ENCODE measurements around the gene PTK6.

The PTK6 gene

DNA sequence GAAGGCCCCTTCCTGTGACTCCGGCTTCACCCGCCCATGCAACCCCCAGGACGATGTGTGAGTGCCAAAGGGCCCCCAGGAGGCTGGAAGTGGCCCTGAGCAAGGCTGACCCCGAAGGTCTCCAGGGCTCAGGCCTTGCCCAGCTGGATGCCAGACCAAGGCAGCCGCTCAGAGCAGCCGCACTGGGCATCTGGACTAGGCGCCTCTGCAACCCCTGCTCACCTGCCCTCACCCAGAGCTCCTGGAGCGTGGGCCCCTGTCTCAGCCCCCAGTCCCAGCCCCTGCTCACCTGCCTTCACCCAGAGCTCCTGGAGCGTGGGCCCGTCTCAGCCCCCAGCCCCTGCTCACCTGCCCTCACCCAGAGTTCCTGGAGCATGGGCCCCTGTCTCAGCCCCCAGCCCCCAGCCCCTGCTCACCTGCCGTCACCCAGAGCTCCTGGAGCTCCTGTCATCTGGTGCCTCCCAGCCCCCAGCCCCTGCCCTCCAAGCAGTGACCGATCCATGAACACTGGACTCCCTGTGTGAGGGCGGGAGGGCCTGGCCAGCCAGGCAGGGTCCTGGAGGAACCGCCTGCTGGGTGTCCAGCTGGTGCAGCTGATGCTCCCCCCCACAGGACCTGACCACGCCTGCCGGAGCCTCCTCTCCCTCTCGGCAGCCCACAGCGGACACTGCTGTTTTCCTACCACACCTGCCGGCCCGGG, 9.2 kb upstream of the PTK6 start:
- H3K27ac ChIP-seq, result no peak overlapping the region
- DNase-seq (ENCODE audit: low read depth, low spot score), result no peak

DNA sequence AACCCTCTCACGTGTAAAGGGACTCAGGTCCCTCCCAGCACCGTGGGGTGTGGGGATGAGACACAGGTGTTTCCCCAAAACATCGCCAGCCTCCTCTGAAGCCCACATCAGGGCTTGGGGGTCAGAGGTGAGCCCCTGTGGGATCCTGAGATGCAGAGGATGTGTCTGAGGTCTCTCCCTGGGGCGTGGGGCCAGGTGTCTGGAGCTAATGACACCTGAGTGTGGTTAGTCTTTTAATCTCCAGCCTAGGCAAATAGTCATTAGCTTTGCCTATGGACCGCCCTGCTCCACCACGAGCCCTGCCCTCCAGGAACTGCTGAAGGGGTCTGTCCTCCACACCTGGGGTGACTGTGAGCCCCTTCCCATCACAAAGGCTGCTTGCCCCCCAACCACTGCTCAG, 8.6 kb upstream of the PTK6 start:
- peak overlapping the region; percentile 33 for H3K27ac ChIP-seq
- no peak for DNase-seq (ENCODE audit: low read depth, low spot score)

DNA sequence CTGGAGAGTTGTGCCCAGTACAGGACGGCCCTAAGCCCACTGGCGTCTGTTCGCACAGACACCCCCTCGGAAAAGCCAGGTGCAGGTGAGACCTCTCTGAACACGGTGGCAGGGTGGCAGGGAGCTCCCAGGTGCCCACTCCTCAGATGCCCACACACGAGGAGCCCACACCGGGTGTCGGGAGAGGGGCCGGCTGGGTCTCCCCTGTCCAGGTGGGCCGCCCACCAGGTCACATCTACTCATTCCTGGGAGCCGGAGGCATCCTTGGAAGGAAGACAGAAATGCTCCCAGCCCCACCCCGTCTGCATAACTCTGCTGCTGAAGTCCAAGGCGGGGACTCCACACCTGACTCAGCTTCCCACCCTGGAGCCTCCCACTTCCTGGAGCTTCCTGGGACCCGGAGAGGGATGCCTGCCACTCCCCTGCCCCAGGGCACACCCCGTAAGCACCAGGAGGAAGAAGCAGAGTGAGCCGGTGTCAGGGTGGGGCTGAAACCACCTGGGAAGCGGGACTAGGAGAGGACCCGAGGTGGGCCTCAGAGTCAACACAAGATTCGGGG, 7.9 kb upstream of the PTK6 start:
- peak overlapping the region; percentile 33 for H3K27ac ChIP-seq
- DNase-seq (ENCODE audit: low read depth, low spot score), result no peak

DNA sequence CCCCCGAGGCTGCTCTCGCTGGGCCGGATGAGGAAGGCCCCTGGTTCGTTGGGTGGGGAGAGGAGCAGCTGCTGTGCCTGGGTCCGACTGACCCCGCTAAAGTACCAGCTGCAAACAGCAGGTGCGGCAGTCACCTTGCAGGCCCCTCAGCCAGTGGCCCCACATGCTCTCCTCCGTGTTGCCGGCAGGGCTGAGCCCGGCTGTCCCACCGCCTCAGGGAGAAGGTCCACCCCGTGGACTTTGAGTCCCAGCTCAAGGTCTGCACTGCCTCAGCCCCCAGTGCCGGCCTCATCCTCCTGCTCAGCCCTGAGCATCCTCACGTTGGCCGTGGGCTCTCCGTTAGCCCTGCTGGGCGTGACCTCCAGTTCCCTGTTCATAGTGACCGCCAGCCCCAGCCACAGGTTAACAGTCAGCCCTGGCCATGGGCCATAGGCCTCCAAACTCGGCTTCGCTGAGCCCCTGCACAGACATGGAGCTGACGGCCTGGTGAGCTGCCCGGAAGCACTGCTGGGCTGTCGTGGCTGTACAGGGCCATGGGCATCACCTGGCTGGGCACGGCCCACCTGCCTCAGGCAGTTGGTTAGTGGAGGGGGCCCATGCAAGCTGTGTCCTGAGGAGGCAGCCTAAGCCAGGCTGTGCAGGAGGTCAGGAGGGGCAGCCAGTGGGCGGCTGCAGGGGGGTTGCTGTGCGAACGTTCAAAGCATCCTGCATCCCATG, 7.2 kb upstream of the PTK6 start:
- DNase-seq (ENCODE audit: low read depth, low spot score), result no peak
- peak overlapping the region; percentile 33 for H3K27ac ChIP-seq

DNA sequence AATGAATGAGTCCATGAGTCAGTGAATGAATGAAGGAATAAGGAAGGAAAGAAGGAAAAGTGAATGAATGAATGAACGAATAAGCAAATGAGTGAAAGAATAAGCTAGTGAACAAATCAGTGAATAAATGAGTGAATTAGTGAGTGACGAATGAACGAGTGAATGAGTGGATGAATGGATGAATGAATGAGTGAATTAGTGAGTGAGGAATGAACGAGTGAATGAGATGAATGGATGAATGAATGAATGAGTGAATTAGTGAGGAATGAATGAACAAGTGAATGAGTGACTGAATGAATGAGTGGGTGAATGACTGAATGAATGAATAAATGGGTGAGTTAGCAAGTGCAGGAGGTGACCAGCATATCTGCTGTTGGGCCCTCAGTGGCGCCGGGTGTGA, 6.6 kb upstream of the PTK6 start:
- DNase-seq (ENCODE audit: low read depth, low spot score), result no peak
- H3K27ac ChIP-seq, result no peak overlapping the region

DNA sequence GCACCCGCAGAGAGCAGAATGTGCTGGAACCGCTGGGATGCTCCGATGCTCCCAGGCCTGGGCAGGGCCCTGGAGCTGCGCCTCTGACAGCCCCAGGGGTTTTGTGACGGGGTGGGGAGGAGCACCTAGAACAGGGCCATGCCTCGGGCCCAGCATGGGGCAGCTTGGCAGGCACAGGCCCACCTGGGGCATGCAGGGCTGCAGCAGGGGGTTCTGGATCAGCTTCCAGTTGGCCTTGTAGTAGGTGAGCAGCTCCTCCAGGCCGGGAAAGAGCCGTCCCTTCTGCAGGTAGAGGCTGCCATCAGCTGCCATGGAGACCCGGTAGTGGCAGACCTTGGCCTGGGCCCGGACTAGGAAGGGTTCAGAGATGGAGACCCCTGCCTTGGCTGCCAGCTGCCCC, 6.0 kb upstream of the PTK6 start:
- DNase-seq (ENCODE audit: low read depth, low spot score), result no peak
- no peak overlapping the region for H3K27ac ChIP-seq

DNA sequence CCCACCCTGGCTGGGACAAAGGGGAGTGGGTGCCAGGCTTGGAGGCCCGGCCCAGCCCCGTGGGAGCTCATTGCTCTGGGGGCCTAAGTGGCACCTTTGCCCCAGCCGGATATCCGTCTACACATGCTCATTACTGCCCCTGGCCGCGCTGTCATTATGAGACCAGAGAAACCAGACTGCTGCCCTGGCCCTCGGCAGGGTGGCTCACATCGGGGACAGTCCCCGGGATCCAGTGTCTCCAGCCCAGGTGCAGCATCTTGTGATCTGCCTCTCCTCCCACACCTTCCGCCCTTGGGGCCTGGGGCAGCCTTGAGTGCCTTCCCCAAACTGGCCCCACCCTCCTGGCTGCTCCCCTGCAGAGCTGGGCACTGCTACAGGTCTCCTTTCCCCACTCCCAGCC, 5.5 kb upstream of the PTK6 start:
- DNase-seq (ENCODE audit: low read depth, low spot score), result no peak
- peak overlapping the region; percentile 24 for H3K27ac ChIP-seq

DNA sequence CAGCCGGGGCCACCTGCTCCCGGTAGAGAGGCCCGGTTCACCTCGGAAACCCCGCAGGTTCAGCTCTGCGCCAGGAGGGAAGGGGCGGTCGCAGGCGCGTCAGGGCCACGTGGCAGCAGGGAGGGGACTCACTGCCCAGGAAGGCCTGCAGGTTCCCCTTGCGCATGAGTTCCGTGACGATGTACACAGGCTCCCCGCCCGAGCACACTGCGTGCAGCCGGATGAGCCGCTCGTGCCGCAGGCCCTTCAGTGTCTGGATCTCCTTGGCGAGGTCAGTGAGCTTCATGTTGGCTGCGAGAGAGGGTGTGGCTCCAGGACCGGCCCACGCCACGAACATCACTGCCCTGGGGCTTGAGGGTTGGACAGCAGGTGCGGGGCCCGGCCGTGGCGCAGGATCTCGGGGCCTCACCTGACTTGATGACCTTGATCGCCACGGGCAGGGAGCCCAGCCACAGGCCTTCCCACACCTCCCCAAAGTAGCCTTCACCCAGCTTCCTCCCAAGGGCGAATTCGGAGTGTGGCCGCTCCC, 4.9 kb upstream of the PTK6 start:
- H3K27ac ChIP-seq, result peak overlapping the region; percentile 24
- no peak for DNase-seq (ENCODE audit: low read depth, low spot score)

DNA sequence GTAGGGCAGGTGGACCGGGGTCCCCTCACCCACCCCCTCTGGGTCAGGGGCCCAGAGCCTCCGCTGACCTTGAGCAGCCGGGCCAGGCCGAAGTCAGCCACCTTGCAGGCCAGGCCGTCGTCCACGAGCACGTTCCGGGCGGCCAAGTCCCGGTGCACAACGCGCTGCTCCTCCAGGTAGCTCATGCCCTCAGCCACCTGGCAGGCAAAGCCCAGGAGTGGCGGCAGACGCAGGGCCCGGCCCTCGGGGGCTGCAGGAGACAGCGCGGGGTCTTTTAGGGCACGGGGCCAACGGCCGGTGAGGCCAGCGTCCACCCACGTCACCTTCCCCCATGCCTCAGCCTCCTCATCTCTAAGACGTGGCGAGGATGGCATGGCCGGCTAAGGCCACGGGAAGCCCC, 4.2 kb upstream of the PTK6 start:
- no peak for DNase-seq (ENCODE audit: low read depth, low spot score)
- H3K27ac ChIP-seq, result no peak overlapping the region

DNA sequence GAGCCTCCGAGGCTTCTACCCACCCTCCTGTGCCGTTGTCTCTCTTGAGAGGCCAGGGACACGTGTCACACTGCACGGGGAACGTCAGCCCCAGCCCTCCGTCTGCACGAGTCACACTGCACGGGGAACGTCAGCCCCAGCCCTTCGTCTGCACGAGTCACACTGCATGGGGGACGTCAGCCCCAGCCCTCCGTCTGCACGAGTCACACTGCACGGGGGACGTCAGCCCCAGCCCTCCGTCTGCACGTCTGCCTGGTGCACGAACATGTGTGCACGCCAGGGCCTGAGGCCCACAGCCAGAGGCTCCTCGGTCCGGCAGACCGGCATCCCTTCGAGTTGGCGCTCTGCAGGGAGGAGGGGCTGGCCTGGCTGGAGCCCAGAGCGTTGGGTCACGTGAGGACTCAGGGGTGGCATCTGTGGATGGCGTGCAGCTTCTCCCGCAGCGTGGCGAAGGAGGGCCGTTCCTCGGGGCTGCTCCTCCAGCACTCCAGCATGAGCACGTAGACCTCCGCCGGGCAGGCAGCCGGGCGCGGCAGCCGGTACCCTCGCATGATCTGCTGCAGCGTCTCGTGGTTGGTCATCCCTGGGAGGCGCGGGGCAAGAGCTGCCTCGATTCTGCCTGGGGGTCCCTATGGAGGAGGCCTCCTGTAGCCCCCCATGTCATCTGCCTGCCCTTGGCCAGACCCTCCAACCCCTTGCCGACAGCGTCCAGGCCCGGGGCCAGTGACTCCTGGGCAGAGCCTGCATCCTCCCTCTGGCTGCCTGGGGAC, 3.4 kb upstream of the PTK6 start:
- H3K27ac ChIP-seq, result no peak overlapping the region
- no peak for DNase-seq (ENCODE audit: low read depth, low spot score)

DNA sequence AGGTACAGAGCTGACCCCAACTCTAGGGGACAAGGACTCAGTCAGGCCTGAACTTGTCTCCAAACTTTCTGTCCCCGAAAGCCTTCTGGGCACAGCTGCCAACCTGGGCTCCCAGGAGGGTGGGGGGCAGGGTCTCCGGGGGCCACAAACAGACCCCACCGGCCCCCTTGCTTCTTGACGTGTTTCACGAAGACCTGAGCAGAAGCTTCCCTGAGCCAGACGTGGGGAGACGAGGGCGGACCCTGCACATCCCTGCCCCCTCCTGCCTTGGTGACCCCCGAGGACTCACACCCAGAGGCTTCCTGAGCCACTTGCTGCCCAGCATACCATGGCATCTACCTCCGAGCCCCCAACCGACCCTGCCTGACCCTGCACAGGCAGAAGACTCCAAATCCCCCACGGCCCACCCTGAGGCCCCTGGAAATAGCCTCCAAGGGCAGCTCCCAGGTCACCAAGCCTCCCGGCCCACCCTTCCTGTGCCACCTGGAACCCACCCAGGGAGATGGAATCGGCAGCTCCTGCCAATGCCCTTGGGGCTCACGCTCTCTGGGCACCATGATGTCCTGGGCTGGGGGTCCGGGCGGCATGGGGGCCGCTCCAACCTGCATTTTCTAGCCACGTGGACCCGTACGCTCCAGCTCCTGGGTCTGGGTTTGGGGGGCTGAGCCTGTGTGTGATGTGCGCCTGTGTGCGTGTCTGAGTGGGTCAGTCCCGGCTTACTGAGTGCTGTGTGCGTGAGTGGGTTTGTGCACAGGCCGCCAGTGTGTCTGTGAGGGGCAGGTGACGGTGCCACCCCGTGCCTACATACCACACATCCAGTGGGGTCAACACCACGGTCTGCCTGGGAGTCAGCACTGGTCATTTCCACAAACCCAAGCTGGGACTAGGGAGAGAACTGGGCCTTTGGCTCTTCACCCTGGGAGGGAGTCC, 2.5 kb upstream of the PTK6 start:
- no peak for DNase-seq (ENCODE audit: low read depth, low spot score)
- H3K27ac ChIP-seq, result no peak overlapping the region

DNA sequence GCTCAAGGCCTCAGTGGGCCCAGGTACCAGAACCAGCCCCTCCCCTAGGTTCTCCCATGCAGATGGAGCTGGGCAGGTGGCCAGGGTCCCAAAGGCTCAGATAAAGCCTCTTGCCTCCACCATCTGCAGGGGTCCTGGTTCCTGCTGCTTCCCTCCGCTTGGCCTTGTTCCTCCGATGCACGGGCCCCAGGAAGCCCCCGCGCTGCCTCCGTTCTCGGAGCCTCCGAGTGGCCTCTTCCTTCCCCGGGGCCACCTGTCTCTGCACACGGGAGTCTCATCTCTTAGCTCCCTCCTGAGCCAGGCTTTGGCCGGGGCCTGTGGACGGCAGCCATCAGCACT, 1.9 kb upstream of the PTK6 start:
- peak overlapping the region; percentile 82 for H3K27ac ChIP-seq
- no peak for DNase-seq (ENCODE audit: low read depth, low spot score)

DNA sequence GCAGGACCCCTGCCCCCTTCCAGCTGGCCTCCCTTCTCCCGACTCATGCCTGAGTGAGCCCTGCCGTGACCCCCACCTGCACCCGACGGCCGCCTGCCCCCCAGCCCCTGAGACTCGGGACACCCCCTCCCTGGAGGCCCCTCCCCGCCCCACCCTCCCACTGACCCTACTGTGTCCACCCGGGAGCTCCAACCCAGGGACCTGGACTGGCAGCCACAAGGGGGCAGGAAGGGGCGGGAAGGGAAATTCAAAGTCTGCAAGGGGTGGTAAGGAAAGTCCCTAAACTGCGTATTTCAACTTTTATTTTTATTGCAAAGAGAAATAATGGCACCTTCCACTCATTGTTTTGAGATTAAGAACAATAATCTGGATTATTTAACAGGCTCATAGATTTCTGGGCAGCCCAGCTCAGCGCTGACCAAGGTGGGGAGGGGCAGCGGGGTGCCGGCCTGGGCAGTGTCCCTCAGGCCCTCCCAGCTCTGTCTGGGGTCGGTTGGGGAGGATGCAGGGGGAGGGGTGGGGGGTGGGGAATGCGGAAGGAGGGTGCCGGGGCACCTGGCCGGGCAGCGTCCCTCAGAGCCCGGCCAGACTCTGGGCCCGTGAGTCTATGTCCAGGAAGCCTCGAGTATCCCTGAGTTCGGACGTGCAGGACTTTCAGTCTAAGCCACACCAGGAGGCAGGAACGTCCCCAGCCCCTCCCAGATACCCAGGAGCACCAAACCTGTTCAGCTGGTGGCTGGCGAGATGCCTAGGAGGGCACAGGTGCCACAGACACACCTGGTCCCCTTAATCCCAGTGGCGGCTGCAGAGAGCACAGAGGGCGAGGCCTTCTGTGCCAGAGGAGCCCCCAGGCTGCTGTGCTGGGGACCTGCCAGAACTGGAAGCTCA, 1.3 kb upstream of the PTK6 start:
- DNase-seq (ENCODE audit: low read depth, low spot score), result no peak
- peak overlapping the region; percentile 82 for H3K27ac ChIP-seq

DNA sequence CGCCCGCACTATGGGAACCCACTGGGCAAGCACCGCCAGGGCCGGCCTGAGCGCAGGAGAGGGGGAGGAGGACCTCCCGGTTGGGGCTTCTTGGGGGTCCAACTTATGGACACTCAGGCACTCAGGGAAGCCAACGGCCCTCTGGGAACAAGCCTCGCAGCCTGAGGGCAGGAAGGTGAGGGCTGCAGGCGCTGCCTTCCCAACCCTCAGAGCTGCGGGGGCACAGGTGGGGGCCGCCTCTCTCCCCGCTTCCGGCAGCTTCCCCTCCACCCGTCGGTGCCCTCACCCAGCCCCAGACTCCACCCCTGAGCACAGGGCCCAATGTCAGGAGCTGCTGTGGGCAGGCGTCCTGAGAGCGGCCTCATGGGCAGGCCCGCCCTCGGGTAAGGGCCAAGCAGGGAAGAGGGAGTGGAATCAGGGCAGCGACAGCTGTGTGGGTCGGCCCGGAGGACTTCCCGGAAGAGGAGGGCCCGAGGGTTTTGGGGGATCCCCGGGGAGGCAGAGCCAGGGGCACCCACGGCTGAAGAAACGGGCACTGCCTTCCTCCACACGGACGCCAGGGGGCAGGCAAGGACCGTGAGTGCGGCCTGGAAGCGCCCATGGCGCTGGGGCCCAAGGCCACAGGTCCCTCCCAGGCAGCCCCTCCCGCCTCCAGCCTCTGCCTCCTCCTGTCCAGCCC, 488 bp upstream of the PTK6 start:
- peak; percentile 77 for DNase-seq (ENCODE audit: low read depth, low spot score)
- peak overlapping the region; percentile 82 for H3K27ac ChIP-seq

DNA sequence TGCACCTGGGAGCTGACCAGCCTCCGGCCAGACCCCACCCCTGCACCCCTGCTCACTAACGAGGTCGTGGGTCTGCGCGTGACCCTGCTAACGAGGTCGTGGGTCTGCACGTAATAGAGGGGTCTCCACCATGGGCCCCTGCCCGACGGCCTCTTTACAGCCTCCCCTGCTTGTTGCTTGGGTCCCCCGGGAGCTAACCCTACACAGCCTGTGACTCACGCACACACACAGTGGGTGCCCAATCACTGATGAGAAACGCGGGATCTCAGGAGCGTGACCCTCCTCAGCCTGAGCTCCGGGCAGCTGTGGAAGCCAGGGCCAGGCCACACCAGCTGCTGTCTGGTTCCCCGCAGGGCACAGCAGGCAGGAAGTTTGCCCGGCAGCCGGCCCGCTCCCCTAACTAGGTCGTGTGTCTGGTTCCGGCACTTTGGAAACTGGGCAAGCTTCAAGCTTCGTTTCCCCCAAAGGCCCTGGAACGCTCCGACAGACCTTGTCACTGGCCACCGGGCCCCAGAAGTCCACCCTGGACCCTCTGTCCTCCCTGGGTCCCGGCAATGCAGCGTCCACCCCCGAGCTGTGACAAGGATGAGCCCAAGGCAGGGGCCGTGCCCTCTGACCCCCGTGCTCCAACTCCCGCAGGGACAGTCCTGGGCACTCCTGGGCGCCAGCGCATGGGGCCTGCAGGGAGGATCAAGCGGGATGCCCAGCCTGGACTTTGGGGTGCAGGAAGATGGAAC, 767 bp downstream of the PTK6 start:
- DNase-seq (ENCODE audit: low read depth, low spot score), result no peak
- H3K27ac ChIP-seq, result peak overlapping the region; percentile 82

DNA sequence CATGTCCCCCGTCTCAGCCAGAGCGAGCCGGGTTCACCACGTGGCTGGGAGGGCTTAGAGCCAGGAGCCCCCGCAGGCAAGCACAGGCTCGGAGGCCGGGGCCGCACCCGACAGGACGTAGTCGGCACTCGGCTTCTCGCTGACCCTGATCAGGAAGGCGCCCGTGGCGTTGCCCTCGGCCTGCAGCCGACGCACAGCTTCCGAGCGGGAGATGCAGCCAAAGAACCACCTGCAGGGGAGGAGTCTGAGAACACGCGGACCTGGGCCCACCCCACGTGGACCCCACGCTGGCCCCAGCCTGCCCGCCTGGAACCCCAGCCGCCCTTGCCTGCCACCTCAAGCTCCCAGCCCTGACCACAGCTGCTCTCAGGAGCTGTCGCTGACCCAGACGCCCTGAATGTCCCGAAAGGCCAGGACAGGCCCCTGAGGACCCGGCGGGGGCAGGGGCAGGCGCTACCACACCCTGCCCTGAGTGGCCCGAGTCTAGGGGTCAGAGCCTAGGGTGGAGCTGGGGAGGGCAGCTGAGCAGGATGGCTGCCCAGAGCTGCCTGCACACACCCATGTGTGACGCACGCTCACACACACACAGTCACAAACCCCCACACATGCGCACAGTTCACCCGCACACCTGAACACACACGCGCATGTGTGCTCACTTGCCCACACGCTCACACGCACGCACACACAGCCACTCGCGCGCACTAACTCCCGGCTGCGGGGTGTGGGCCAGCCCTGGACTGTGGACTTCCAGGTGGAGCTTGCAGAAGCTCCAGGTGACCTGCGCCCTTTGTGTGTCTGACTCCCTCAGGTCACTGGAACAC, 2.1 kb downstream of the PTK6 start:
- peak overlapping the region; percentile 76 for H3K27ac ChIP-seq
- DNase-seq (ENCODE audit: low read depth, low spot score), result no peak

DNA sequence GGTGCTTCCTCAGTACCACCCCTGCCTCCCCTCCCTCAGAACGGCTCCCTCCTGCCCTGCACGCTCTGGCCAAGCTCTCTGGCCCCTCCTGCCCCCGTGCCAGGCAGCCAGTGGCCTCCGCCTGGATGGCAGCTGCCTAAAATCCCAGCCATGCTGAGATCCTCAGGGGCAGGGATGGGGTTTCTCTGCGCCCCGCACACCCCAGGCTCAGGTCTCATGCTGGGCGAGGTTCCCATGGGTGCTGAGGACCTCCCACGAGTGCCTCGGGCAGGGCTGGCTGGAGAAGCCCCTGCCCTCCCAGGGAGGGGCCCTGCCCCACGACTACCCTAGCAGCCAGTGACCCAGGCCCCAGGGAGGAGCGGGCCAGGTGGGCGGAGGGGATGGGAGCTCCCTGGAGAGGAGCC, 2.7 kb downstream of the PTK6 start:
- DNase-seq (ENCODE audit: low read depth, low spot score), result no peak

More for the DNA sequence above, 2.7 kb downstream of the PTK6 start:
- peak overlapping the region; percentile 76 for H3K27ac ChIP-seq

All from epithelial cell of prostate (primary cell).